Testis (tissue), 3 donors: ENCODE data around the gene NLGN1. TPM values are rescaled to one million over a fixed set of nuclear protein-coding genes. Genes with fewer than 3 reads are reported as not detected.

ENCODE experiments used
- DNase-seq: peaks from one replicate; pipeline ENCODE4 v3.0.0-alpha.2; 2019
- H3K27ac ChIP-seq, 2 donors: fragments of 200-600 bp; sonication (generic); one replicate each; pipeline ENCODE4 v1.5.1; 2019
- H3K27me3 ChIP-seq: fragments of 200-600 bp; sonication (generic); one replicate; pipeline ENCODE4 v1.5.1; 2019
- H3K36me3 ChIP-seq: fragments of 200-600 bp; sonication (generic); one replicate; pipeline ENCODE4 v1.5.1; 2017; ENCODE audit warnings: low read depth; ENCODE audit errors: missing control alignments
- H3K4me1 ChIP-seq: fragments of 200-600 bp; sonication (generic); one replicate; pipeline ENCODE4 v1.5.1; 2019
- H3K4me3 ChIP-seq, 2 donors: fragments of 200-600 bp; sonication (generic); one replicate each; pipeline ENCODE4 v1.5.1; 2017 to 2019
- H3K9me3 ChIP-seq: fragments of 200-600 bp; sonication (generic); one replicate; pipeline ENCODE4 v1.5.1; 2017
- CTCF ChIP-seq, 3 experiments: fragments of 450-650 bp in 2 of 3; fragments of 200-600 bp in 1 of 3; sonication (generic) in 1 of 3; IDR thresholded peaks; one replicate each; pipeline ENCODE4 v1.5.1; 2016 to 2019; ENCODE audit warnings: antibody characterized with exemption in 3 of 3, mild to moderate bottlenecking in 2 of 3, moderate library complexity in 1 of 3
- POLR2A ChIP-seq: fragments of 450-650 bp; IDR thresholded peaks from one replicate; pipeline ENCODE4 v1.6.1; 2017; ENCODE audit warnings: antibody characterized with exemption, mild to moderate bottlenecking, moderate library complexity
- WGBS, 2 donors: methylation state at CpG; one replicate each; pipeline ENCODE4 v1.1.5; 2018; 5-methylcytosine and 5-hydroxymethylcytosine counted together
- intact Hi-C: fragments of 100-400 bp; cut with DNase I; formaldehyde crosslinking; loops from one replicate; pipeline ENCODE4 v1.15.1; 2023; ENCODE audit warnings: low total_unique reads
- polyA plus RNA-seq: library from polyadenylated mRNA; stranded (reverse); fragments of 350-450 nt; fragmentation: Illumina TruSeq; extraction: RNeasy Lipid Tissue Mini Kit (QIAGEN cat#74804); gene quantifications from one replicate; pipeline ENCODE4 v1.2.3, GENCODE V29; 2014; ENCODE audit warnings: low read depth, low replicate concordance; ENCODE audit not compliant: insufficient read depth
- total RNA-seq, 2 donors: library from RNA; depleted of rRNA; stranded (reverse); fragments of >200 nt; gene quantifications; one replicate each; pipeline ENCODE4 v1.2.3, GENCODE V29; 2016

Gene NLGN1
- total and polyA plus RNA-seq, 3 donors from 2014 or later = 10.6 to 19.2 (median 15.5) TPM

- no peak overlapping the region for H3K27ac ChIP-seq
- H3K9me3 ChIP-seq = no peaks in the 10 kb centered on the region
- 61 to 65% methylated on average over 2 of the region's 2 CpGs for WGBS, 2 donors
- no peaks in the 10 kb centered on the region for H3K36me3 ChIP-seq
- TF ChIP-seq CTCF (IDR thresholded peaks at IDR 0.05) = no peak
- no peak for TF ChIP-seq POLR2A
- intact Hi-C loops = no loop called here
- H3K4me3 ChIP-seq = no peak overlapping the region
- DNase-seq = no peak
- no peaks in the 10 kb centered on the region for H3K4me1 ChIP-seq
- no peaks in the 10 kb centered on the region for H3K27me3 ChIP-seq
Observed at GRCh38 chr3:173770011-173770410, 372.5 kb downstream of the NLGN1 start.

GRCh38 chr3:173770796-173771573, 373.4 kb downstream of the NLGN1 start:
- Histone ChIP-seq H3K4me1 (no peaks in the 10 kb centered on the region), H3K27me3 (no peaks in the 10 kb centered on the region), H3K4me3 (no peak overlapping the region), H3K27ac (no peak overlapping the region), H3K36me3 (no peaks in the 10 kb centered on the region), H3K9me3 (no peaks in the 10 kb centered on the region)
- DNase-seq = no peak
- no peak for TF ChIP-seq POLR2A
- no peak for TF ChIP-seq CTCF (IDR thresholded peaks at IDR 0.05)
- WGBS, 2 donors = 69 to 79% methylated on average over 3 of the region's 3 CpGs
- intact Hi-C loops = no loop called here

GRCh38 chr3:173773800-173774199, 376.3 kb downstream of the NLGN1 start:
- no peak overlapping the region for H3K4me3 ChIP-seq
- intact Hi-C loops = no loop called here
- no peak overlapping the region for H3K27ac ChIP-seq
- DNase-seq = no peak
- no peak for TF ChIP-seq CTCF (IDR thresholded peaks at IDR 0.05)
- no peak for TF ChIP-seq POLR2A
- H3K36me3 ChIP-seq = no peaks in the 10 kb centered on the region
- no peaks in the 10 kb centered on the region for H3K27me3 ChIP-seq
- H3K4me1 ChIP-seq = no peaks in the 10 kb centered on the region
- 75 to 80% methylated on average over 3 of the region's 3 CpGs for WGBS, 2 donors
- H3K9me3 ChIP-seq = no peaks in the 10 kb centered on the region

GRCh38 chr3:173774294-173774693, 376.8 kb downstream of the NLGN1 start:
- DNase-seq = no peak
- TF ChIP-seq POLR2A (no peak), CTCF (IDR thresholded peaks at IDR 0.05) (no peak)
- intact Hi-C loops = no loop called here

GRCh38 chr3:173778251-173778650, 380.7 kb downstream of the NLGN1 start:
- intact Hi-C loops = no loop called here
- 83 to 90% methylated on average over 2 of the region's 2 CpGs for WGBS, 2 donors
- Histone ChIP-seq H3K27ac (no peak overlapping the region), H3K4me1 (no peaks in the 10 kb centered on the region), H3K36me3 (no peaks in the 10 kb centered on the region), H3K9me3 (no peaks in the 10 kb centered on the region), H3K27me3 (no peaks in the 10 kb centered on the region), H3K4me3 (no peak overlapping the region)
- no peak for DNase-seq
- TF ChIP-seq CTCF (IDR thresholded peaks at IDR 0.05) (no peak), POLR2A (no peak)

More at GRCh38 chr3:173774294-173774693, 376.8 kb downstream of the NLGN1 start:
- no peaks in the 10 kb centered on the region for H3K36me3 ChIP-seq
- H3K27ac ChIP-seq = no peak overlapping the region
- no peaks in the 10 kb centered on the region for H3K4me1 ChIP-seq
- no peaks in the 10 kb centered on the region for H3K9me3 ChIP-seq
- H3K27me3 ChIP-seq = no peaks in the 10 kb centered on the region
- no peak overlapping the region for H3K4me3 ChIP-seq
